Stimulated activated naive CD8-positive, alpha-beta T cell treated with anti-CD3 and anti-CD28 coated beads, Interleukin-15, Interleukin-2, amounts not matched to agents 100 U/mL and 50 U/mL, for 24 hours (primary cell): Measurements from ENCODE around the gene ZNF212.

Experiments used
- ATAC-seq: fragments of 150-1000 bp; cut with Tn5 transposase; one replicate; pipeline ENCODE4 v1.10.0; 2021
- DNase-seq: peaks from one replicate; pipeline ENCODE4 v3.0.0; 2021

Gene ZNF212

DNA sequence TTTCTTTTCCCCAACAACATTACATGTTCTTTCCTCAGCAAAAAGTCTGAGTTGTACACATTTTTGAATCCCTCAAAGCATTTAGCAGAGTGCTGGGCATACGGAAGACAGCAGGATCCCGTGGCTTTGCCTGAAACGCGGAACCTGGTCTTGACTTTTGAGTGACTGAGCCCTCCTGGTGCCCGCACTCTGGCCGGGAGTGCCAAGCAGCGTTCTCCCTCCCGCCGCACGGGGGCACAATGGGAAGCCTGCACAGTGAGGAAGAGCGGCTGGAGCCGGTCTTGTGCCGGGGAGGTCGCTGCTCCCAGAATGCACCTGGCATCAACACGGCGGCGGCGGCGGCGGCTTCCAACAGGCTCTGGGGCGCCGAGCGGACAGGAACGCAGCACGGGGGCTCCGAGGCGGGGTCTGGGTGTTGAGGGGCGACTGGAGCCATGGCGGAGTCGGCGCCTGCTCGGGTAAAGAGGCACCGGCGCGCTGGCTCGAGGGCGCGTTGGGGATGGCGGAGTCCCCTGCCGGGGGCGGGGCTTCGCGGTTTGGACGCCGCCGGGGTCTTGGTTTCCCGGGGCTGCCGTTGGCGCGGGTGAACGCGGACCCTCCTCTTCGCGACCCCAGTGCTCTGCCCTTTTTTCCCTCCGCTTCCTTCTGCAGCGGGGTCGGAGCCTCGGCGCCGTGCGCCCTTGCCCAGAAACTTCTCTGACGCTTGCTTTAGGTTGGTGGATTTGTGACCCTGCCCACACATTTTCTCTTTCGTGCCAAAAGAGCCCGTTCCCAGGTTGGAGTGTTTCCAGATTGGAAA, at the start of gene ZNF212:
ZNF212 (plus strand) TSS at position 307 of the 799 bp plus-strand sequence; CDS start at position 435, 128 bp downstream.
- peak; percentile 100 for ATAC-seq
- DNase-seq, result peak; percentile 94

DNA sequence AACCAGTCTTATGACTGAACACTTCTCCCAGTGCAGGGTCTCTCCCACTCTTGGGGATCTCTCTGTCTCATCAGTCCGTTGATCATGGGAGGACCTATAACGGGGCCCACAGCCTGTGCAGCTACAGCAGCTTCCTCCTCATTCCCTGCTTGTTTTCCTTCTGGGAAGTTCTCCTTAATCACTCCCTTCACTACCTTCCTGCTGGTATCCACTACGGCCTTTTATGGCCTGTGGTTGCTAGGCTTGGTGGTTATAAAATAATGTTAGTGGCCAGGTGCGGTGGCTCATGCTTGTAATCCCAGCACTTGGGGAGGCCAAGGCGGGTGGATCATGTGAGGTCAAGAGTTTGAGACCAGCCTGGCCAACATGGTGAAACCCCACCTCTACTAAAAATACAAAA, 47.6 kb upstream of the ZNF212 start:
- DNase-seq (no peak), ATAC-seq (no peak)

DNA sequence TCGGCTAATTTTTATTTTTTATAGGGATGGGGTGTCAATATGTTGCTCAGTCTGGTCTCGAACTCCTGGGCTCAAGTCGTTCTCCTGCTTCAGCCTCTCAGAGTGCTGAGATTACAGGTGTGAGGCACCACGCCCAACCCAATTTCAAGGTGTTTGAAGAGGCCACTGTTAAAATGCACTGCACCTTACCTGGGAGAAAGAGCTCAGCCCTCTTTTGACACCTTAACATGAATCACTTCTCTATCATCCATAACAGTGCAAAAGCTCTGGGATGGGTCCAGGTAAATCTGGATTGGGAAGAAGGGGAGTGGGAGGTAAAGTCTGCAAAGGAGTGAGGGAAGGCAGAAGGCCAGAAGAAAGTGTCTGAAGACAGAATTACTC, 44.7 kb upstream of the ZNF212 start:
- DNase-seq (no peak), ATAC-seq (no peak)

DNA sequence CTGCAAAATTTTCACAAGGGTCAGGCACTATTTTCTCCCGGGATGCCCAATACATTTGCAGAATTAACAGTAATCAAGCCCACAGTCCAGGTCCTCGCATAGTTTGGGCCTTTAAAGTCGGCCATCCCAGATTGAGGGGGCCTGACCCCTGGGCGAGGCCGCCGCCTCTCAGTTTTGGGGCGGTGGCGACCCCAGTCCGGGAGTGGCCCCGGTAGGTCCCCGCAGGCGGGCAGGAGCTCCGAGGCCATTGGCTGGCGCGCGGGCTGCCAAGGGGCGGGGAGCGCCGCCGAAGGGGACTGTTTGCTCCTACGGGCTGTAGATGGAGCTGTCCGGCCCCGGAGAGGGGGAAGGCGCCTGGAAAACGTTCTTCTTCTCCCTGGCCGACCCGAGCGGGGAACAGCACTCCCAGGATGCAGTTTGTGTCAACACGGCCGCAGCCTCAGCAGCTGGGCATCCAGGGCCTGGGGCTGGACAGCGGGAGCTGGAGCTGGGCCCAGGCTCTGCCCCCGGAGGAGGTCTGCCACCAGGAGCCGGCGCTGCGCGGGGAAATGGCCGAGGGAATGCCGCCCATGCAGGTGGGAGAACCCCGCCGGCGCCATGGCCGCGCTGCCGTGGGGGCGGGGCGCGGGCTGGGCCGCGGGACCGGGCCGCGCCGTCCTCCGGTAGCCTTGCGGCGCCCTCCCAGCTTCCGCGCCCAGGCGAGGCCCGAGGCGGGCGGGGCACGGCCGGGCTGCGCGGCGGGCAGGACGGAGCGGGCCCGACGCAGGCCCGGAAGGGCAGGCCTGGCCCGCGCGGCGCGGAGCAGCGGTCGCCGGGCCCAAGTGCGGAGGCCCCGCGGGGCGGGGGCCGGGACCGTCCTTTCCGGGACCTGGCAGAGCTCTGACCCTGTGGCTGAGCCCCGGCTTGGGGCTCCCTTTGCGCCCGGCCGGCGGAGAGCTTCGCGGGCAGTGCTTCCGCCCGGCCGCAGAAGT, 44.0 kb upstream of the ZNF212 start, which contains the start of gene ZNF282:
ZNF282 (plus strand) TSS at position 367 of the 971 bp plus-strand sequence; CDS start at position 411, 44 bp downstream.
- ATAC-seq, result peak; percentile 96

DNA sequence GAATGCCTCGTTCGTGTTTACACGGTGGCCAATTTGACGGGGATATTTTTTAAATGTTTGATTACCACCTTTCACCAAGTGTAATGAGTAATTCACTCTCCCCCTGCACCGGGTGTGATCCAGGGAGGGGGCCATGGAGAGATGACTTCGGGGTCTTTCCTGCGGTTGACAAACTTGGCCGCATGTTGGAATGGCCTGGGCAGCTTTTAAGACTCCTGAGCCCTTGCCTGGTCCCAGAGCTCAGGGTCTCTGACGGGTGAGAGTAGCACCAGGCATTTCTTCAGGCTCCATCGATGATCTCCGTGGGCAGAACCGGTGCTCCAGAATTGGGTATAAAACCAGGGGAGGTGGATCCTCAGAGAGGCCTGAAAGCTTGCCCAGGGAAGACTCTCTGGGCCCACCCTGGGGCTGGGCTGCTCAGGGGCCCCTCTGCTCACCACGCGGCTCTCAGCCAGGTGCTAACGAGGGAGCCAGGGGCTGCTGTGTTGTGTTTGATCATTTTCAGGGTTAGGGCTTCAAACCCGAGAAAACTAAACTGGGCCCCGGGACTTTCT, 43.2 kb upstream of the ZNF212 start:
- no peak for ATAC-seq

More for the DNA sequence above, 44.0 kb upstream of the ZNF212 start, which contains the start of gene ZNF282:
- peak; percentile 89 for DNase-seq

DNA sequence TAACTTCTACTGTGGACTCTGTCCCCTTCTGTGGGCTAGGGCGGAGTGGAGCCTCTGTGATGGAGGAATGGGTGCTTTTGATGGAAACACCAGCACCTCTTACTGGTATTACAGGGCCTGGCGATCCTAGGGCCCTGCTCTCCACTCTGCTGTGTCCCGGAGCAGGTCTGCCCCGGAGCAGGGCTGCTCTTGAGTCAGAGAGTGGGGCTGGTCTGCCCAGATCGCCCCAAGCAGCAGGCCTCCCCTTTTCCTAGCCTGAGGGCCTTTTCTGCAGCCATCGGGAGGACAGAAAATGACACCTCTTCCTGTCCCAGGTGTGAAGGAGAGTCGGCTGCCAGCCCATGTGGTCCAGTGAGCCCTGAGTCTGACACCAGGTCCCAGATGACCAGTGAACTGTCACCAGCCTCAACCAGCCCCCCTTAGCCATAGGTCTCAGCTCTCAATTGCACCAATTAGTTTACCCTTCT, 42.7 kb upstream of the ZNF212 start:
- DNase-seq (no peak), ATAC-seq (no peak)

More for the DNA sequence above, 43.2 kb upstream of the ZNF212 start:
- DNase-seq, result peak; percentile 22

DNA sequence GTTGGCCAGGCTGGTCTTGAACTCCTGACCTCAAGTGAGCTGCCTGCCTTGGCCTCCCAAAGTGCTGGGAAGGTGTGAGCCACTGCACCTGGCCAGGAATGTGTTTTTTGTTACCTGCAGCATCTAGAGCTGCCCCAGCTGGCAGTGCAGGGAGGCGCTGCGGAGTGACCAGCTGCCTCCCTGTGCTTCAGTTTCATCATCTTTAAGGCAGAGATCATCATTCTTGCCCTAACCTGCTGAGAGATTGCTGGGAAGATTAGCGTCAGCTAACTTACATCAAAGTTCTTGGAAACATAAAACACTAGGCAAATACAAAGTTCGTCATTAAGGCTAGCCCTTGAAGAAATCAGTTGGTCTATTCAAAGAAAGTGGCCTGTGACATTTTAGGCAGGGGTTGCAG, 41.8 kb upstream of the ZNF212 start:
- DNase-seq, result no peak
- no peak for ATAC-seq

DNA sequence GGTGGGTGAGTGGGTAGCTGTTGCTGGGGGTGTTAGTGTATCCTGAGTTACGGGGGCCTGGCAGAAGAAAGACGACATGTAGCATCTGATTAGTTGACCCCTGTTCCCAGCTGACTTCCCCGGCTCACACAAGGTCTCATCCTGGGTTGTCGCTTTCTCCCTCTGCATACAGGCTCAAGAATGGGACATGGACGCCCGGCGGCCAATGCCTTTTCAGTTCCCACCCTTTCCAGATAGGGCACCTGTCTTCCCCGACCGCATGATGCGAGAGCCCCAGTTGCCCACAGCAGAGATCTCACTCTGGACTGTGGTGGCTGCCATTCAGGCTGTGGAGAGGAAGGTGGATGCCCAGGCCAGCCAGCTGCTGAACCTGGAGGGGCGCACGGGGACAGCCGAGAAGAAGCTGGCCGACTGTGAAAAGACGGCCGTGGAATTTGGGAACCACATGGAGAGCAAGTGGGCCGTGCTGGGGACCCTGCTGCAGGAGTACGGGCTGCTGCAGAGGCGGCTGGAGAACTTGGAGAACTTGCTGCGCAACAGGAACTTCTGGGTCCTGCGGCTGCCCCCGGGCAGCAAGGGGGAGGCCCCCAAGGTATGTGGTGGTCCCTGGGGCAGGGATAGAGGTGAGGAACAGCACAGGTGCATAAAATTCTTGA, 41.2 kb upstream of the ZNF212 start:
- no peak for ATAC-seq

DNA sequence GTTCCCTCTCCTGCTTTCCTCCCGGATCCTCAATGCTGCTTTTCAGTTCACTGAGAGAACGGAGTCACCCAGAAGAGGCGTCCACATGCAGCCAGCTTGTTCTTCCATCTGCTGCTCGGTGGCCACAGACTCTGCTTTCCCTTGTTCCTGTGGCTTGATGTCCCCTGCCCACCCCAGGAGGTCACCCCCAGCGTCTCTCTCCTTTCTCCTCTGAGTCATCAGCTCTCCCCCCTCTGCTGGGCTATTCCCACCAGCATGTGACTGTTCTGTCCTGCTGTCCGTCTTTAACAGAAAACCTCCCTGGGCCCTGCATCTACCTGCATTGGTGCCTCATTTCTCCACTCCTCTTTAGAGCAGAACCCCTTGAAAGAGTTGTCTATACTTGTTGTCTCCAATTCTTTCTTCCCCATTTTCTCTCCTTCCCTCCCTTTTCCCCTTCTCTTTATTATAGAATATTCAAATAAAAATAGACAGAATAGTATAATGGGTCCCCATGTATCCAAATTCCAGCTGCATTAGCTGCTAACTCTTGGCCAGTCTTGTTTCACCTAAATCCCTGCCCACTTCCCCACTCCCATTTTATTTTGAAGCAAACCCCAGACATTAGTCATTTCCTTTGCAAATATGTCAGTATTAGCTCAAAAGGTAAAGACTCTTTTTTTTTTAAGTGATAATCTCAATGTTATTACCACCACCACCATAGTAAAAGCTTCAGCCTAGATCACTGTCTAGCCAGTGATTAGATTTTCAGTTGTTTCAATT, 40.0 kb upstream of the ZNF212 start:
- no peak for DNase-seq
- no peak for ATAC-seq

More for the DNA sequence above, 41.2 kb upstream of the ZNF212 start:
- DNase-seq, result no peak

DNA sequence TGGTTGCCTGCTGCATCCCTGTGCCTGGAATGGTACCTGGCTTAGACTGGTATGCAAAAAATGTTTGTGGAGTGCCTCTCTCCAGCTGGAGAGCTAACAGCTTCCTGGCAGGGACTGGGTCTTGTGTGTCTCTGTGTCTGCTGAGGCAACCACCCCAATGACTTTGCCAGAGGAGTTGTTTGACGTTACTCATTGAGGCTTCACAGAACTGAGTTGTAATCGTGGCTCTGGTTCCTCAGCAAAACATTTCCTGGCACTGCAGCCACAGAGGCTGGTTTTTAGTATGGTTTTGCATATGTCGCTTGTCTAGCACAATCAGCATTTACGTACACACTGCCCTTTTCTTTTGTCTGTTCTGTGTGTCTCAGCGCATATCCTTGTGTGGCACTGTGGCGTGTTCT, 36.6 kb upstream of the ZNF212 start:
- no peak for DNase-seq
- peak; percentile 47 for ATAC-seq

DNA sequence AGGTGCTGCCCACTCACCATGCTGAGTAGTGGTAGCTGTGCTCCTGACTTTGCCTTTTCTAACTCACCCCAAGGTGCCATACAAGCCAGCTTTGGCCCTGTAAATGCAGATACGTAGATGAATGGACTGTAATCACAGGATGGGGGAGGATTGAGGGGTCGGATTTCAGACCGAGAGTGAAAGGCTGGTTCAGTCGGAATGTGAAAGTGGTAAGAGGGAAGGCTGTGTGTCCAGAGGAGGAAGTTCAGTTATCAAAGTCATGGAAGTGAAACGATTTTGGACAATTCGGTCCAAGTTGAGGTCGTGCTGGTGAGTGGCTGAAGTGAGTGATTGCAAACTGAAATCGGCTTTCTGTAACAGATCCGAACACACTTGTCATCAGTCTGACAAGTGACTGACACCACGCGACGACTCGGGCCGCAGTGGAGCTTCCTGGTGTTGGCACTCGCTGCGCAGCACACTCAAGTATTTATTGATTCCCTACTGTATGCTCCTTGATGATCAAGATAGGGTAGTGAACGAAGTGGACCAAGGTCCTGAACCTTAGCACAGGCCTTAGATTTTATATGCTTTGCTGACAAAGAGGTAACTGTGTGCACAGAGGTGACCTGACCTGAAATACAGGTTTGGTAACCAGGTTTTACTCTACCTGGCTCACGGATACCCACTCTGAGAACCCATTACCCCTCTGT, 33.6 kb upstream of the ZNF212 start:
- DNase-seq, result no peak
- ATAC-seq, result no peak

DNA sequence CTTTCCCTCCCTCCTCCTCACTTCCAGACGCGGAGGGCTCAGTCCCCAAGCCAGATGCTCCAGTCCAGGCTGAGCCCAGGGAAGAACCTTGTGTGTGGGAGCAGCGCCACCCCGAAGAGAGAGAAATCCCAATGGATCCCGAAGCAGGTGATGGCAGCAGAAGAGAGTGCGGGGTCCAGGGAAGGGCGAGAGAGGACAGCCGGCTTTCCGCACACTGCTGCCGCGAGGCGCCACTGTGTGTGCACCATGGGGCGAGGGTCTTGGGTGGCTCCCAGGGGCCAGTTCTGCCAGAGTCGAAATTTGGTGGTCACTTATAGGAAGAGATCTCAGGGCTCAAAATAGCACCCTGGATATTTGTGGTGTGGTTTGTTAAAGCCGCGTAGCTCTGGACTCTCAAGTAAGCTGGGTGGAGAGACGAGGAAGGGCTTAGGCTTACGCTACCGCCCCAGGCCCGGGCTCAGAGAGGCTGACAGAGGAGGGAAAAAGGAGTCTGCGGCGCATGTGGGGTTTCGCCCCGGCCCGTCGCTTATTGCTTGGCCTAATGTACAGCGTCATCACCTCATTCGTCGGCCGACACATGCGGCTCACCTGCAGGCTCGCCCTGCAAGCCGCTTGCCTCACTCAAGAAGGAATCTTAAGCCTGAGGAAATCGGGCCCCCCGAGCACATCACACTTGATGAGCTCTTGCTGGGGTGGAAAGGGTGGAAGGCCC, 32.0 kb upstream of the ZNF212 start:
- ATAC-seq (no peak), DNase-seq (no peak)

DNA sequence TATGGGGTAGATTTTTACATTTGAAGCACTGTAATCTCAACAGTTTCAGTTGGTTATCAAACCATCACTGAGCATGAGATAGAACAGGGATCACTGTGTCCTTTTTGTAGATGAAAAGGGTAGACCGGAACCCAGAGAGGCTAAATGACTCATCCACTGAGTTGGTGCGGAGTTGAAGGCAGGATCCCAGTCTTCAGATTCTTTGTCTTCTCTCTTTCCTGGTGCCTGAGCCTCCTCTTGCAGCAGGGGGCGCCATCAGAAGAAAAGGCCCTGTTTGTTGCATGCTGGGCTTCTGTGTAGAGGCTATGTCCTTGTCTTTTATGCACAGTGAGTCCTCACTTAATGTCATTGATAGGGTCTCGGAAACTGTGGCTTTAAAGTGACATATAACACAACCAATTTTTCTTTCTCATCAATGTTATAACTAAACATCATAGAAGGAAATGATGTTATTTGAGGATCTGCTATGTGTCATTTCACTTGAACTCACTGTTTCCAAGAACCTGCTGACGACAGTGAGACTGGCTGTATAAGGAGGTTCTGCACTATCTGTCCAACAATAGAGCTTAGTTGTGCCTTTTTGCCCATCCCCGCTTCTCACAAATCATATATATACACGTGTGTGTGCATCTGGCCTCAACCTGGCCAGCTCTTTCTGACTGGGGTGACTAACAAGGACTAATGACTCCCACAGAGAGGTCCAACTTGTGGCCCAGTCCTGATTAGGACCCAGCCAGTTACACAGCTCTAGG, 29.8 kb upstream of the ZNF212 start:
- ATAC-seq, result peak; percentile 89

DNA sequence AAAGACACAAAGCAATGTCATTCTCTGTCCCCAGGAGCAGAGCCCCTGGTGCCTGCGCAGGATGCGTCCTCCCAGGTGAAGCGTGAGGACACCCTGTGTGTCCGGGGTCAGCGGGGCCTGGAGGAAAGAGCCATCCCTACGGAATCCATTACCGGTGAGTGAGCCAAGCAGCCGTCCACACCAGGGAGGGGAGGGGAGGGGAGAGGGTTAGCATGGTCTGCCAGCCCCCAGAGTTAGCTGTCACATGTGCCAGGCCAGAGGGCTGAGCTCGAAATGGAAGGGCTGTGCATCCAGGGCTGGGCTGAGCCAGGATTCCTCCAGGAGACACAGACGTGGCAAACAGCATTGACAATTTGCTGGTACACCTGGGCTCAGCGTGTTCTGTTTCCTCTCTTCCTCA, 28.9 kb upstream of the ZNF212 start:
- ATAC-seq (no peak), DNase-seq (no peak)

More for the DNA sequence above, 29.8 kb upstream of the ZNF212 start:
- DNase-seq, result peak; percentile 82

DNA sequence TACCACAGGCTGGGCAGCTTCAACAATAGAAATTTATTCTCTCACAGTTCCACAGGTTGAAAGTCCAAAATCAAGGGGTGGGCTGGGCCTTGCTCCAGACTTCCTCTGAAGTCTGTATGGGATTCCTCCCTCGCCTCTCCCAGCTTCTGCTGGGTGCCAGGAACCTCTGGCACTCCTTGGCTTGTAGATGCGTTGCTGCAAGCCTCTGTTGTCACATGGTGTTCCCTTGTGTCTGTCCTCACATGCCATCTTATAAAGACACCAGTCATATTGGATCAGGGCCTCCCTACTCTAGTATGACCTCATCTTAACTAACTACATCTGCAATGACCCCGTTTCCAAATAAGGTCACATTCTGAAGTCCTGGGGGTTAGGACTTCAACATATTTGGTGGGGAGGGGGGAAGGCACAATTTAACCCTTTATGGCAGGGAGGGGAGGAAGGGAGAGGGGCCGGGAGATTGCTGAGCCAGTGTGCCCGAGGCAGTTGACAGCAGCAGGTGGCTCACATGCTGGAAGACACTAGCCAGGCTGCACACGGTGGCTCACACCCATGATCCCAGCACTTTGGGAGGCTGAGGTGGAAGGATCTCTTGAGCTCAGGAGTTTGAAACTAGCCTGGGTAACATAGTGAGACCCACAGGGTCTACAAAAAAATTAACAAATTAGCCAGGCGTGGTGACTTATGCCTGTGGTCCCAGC, 25.3 kb upstream of the ZNF212 start:
- no peak for DNase-seq
- no peak for ATAC-seq

DNA sequence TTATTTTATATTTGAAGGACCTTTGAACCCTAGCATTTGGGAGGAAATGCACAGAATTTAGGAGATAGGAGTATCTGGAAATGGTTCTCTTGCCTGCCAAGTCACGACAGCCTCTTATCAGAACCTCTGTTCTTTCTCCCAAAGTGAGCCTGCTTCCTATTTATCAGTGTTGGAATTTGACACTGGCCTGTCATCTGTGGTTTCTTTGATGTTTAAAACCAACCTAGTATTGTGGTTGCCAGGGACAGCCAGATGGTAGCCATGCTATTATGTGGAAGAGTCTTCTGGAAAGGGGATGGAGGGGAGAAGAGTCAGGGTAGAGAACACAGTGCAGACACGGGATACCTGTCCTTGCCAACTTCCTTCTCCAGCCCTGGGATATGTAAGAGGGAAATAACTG, 23.0 kb upstream of the ZNF212 start:
- DNase-seq, result no peak
- no peak for ATAC-seq

DNA sequence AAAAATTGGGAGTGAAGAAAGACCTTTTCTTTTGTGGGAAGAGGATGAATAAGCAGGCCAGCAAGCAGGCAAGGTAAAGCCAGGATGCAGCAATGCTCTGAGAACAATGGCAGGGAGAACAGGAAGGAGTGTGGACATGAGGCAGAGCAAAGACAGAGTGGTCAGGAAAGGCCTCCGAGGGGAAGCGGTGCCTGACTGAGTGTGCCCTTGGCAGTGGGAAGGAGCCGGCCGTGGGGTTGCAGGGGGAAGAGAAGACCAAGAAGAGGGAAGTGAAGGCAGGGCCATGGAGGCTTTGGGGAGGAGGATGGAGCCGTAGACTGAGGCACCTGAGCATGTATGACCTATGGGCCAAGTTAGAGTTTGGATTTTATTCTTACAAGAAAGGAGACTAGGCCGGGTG, 21.9 kb upstream of the ZNF212 start:
- DNase-seq, result no peak
- no peak for ATAC-seq
